RWPE2 (cell line): ENCODE data around the gene AKAP6.

Source experiments
- ATAC-seq: fragments of 200-7000 bp; cut with Tn5 transposase; 3 replicates; pipeline ENCODE4 v1.9.1; 2021; ENCODE audit warnings: low read depth
- DNase-seq: peaks from one replicate; pipeline ENCODE4 v3.0.0-alpha.2; 2020; ENCODE audit warnings: low spot score
- H3K27ac ChIP-seq: fragments of 450-650 bp; 2 replicates; pipeline ENCODE4 v1.5.1; 2017; ENCODE audit warnings: mild to moderate bottlenecking; ENCODE audit not compliant: poor library complexity, severe bottlenecking
- H3K27me3 ChIP-seq: fragments of 250-450 bp; sonication (Bioruptor Pico); 2 replicates; pipeline ENCODE4 v1.5.1; 2021; ENCODE audit warnings: mild to moderate bottlenecking, moderate library complexity; ENCODE audit not compliant: insufficient read depth, poor library complexity, severe bottlenecking
- H3K36me3 ChIP-seq: fragments of 250-450 bp; sonication (Bioruptor Pico); 2 replicates; pipeline ENCODE4 v1.5.1; 2020; ENCODE audit warnings: low read depth, mild to moderate bottlenecking, moderate library complexity
- H3K4me1 ChIP-seq: fragments of 250-450 bp; sonication (Bioruptor Pico); 2 replicates; pipeline ENCODE4 v1.5.1; 2021; ENCODE audit warnings: mild to moderate bottlenecking, moderate library complexity; ENCODE audit not compliant: insufficient read depth, poor library complexity, severe bottlenecking
- H3K4me3 ChIP-seq: fragments of 250-450 bp; sonication (Bioruptor Pico); 2 replicates; pipeline ENCODE4 v1.5.1; 2021; ENCODE audit warnings: mild to moderate bottlenecking, moderate library complexity; ENCODE audit not compliant: severe bottlenecking
- H3K9me3 ChIP-seq: fragments of 250-450 bp; sonication (Bioruptor Pico); 2 replicates; pipeline ENCODE4 v1.5.1; 2021; ENCODE audit warnings: mild to moderate bottlenecking, moderate library complexity; ENCODE audit not compliant: severe bottlenecking
- CTCF ChIP-seq: fragments of 450-650 bp; IDR thresholded peaks from one replicate; pipeline ENCODE4 v1.5.1; 2017; ENCODE audit warnings: mild to moderate bottlenecking, moderate library complexity; ENCODE audit not compliant: poor library complexity, severe bottlenecking

Gene AKAP6

GRCh38 chr14:32623300-32624093, 294.4 kb downstream of the AKAP6 start:
- DNase-seq: no peak
- Histone ChIP-seq H3K27ac (no peak overlapping the region), H3K9me3 (no peaks in the 10 kb centered on the region), H3K36me3 (no peaks in the 10 kb centered on the region), H3K4me3 (no peak overlapping the region), H3K4me1 (peaks cover 13% of the 10 kb centered on the region), H3K27me3 (no peaks in the 10 kb centered on the region)
- ATAC-seq: peak; percentile 55; the same call in 1 of the 3 replicates
- no peak for TF ChIP-seq CTCF

GRCh38 chr14:32625211-32625610, 296.1 kb downstream of the AKAP6 start:
- DNase-seq (no peak), ATAC-seq (no peak)
- Histone ChIP-seq H3K27ac (no peak overlapping the region), H3K4me3 (no peak overlapping the region), H3K36me3 (no peaks in the 10 kb centered on the region), H3K4me1 (peaks cover 13% of the 10 kb centered on the region), H3K27me3 (no peaks in the 10 kb centered on the region), H3K9me3 (no peaks in the 10 kb centered on the region)
- no peak for TF ChIP-seq CTCF

- Histone ChIP-seq H3K27ac (no peak overlapping the region), H3K4me3 (no peak overlapping the region), H3K27me3 (no peaks in the 10 kb centered on the region), H3K9me3 (no peaks in the 10 kb centered on the region), H3K4me1 (peaks cover 4% of the 10 kb centered on the region), H3K36me3 (no peaks in the 10 kb centered on the region)
- ATAC-seq (no peak), DNase-seq (no peak)
- TF ChIP-seq CTCF: no peak
Observed at GRCh38 chr14:32627545-32628298, 298.6 kb downstream of the AKAP6 start.

- Histone ChIP-seq H3K4me3 (no peak overlapping the region), H3K4me1 (no peaks in the 10 kb centered on the region), H3K9me3 (no peaks in the 10 kb centered on the region), H3K36me3 (no peaks in the 10 kb centered on the region), H3K27ac (no peak overlapping the region), H3K27me3 (no peaks in the 10 kb centered on the region)
- DNase-seq: no peak
- ATAC-seq: no peak
- TF ChIP-seq CTCF: no peak
Observed at GRCh38 chr14:32629236-32629635, 300.1 kb downstream of the AKAP6 start.
